GM18507 (cell line): Measurements from ENCODE around the gene OR4C15.

ENCODE experiments used
- DNase-seq: peaks from one replicate; pipeline ENCODE4 v3.0.0; 2011; ENCODE audit warnings: low read depth; ENCODE audit not compliant: insufficient read length; ENCODE audit errors: extremely low spot score
- FAIRE-seq: peaks from 2 replicates; lab custom pipeline; 2011; peaks lifted over from hg19 to GRCh38; lab: Jason Lieb, UNC

The OR4C15 gene

DNA sequence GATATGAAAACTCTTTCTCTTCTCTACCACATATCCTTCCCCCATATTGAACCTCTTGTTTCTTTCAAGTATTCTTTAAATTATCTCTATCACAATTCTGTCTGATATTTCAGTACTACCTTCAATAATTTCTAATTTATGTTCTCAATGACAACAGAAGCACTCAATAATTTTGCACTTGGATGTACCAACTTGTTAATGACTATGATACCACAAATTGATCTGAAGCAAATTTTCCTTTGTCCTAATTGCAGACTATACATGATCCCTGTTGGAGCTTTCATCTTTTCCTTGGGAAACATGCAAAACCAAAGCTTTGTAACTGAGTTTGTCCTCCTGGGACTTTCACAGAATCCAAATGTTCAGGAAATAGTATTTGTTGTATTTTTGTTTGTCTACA lies at the start of gene OR4C15:
Gene OR4C15, plus strand, starts transcription at position 301 of the 400 bp plus-strand sequence. Its CDS starts 0 bp downstream, at position 301.
- FAIRE-seq (no peak), DNase-seq (no peak)

DNA sequence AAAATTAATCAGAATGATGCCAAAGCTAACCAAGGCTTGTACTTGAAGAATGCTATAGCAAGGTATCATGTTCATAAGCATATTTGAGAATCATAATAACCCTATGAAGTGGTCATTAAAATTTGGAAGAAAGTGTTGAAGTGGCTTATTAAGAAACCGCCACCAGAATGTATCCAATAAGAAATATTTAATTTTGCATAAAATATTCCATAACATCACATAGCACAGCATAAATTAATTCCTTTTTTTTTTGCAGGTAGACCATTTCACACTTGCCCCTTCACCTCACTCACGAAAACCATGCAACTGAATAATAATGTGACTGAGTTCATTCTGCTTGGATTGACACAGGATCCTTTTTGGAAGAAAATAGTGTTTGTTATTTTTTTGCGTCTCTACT lies 17.6 kb downstream of the OR4C15 start, which contains the start of gene OR4C16:
Gene OR4C16, plus strand, starts transcription at position 301 of the 400 bp plus-strand sequence. Its CDS starts 0 bp downstream, at position 301.
- no peak for DNase-seq
- no peak for FAIRE-seq

DNA sequence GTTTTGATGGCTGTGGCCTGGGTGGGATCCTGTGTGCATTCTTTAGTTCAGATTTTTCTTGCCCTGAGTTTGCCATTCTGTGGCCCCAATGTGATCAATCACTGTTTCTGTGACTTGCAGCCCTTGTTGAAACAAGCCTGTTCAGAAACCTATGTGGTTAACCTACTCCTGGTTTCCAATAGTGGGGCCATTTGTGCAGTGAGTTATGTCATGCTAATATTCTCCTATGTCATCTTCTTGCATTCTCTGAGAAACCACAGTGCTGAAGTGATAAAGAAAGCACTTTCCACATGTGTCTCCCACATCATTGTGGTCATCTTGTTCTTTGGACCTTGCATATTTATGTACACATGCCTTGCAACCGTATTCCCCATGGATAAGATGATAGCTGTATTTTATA lies 18.3 kb downstream of the OR4C15 start:
- FAIRE-seq: no peak
- no peak for DNase-seq
